Smooth muscle cell (in vitro differentiated cells): ENCODE measurements around the gene KCNMA1. TPM values are rescaled to one million over a fixed set of nuclear protein-coding genes. Genes with fewer than 3 reads are reported as not detected.

Source experiments
- DNase-seq: peaks from one replicate; lab custom pipeline; 2025; ENCODE audit not compliant: unreplicated experiment; lab: John Stamatoyannopoulos, UW
- H2AFZ ChIP-seq: fragments of 200-600 bp; sonication (generic); 2 replicates; pipeline ENCODE4 v1.6.0; 2016; ENCODE audit warnings: antibody characterized with exemption, low read depth, mild to moderate bottlenecking
- H3F3A ChIP-seq: fragments of 200-600 bp; sonication (generic); 2 replicates; pipeline ENCODE4 v1.6.0; 2017; ENCODE audit warnings: antibody characterized with exemption, low read depth
- H3K27ac ChIP-seq: fragments of 200-600 bp; sonication (generic); 2 replicates; pipeline ENCODE4 v1.5.1; 2016; ENCODE audit warnings: low read depth, mild to moderate bottlenecking
- H3K27me3 ChIP-seq: fragments of 200-600 bp; sonication (generic); 2 replicates; pipeline ENCODE4 v1.6.1; 2016; ENCODE audit warnings: low read depth, mild to moderate bottlenecking
- H3K36me3 ChIP-seq: fragments of 200-600 bp; sonication (generic); 2 replicates; pipeline ENCODE4 v1.5.1; 2016; ENCODE audit warnings: low read depth
- H3K4me1 ChIP-seq: fragments of 200-600 bp; sonication (generic); 2 replicates; pipeline ENCODE4 v1.5.1; 2016; ENCODE audit warnings: low read depth
- H3K4me2 ChIP-seq: fragments of 200-600 bp; sonication (generic); 2 replicates; pipeline ENCODE4 v1.6.0; 2016; ENCODE audit warnings: mild to moderate bottlenecking
- H3K4me3 ChIP-seq: fragments of 200-600 bp; sonication (generic); 2 replicates; pipeline ENCODE4 v1.5.1; 2016; ENCODE audit warnings: mild to moderate bottlenecking
- H3K79me2 ChIP-seq: fragments of 200-600 bp; sonication (generic); 2 replicates; pipeline ENCODE4 v1.6.0; 2016; ENCODE audit warnings: low read depth, mild to moderate bottlenecking
- H3K9ac ChIP-seq: fragments of 200-600 bp; sonication (generic); 2 replicates; pipeline ENCODE4 v1.6.0; 2016; ENCODE audit warnings: low read depth
- H3K9me3 ChIP-seq: fragments of 200-600 bp; sonication (generic); replicated peaks from 2 replicates; pipeline ENCODE4 v1.5.1; 2016; ENCODE audit warnings: low read depth
- H4K20me1 ChIP-seq: fragments of 200-600 bp; sonication (generic); 2 replicates; pipeline ENCODE4 v1.6.0; 2016; ENCODE audit warnings: low read depth
- CTCF ChIP-seq: fragments of 200-600 bp; sonication (generic); IDR thresholded peaks from 2 replicates; pipeline ENCODE4 v1.5.1; 2017; ENCODE audit warnings: borderline replicate concordance, mild to moderate bottlenecking, antibody characterized with exemption; ENCODE audit not compliant: insufficient read depth, poor library complexity, severe bottlenecking
- WGBS: methylation state at CpG from one replicate; pipeline ENCODE4 v1.1.7; 2016; ENCODE audit warnings: low lambda C conversion rate; 5-methylcytosine and 5-hydroxymethylcytosine counted together
- polyA plus RNA-seq: library from polyadenylated mRNA; unstranded; fragments of >200 nt; fragmentation: Nextera tagmentation; extraction: Ambion mirVana; gene quantifications from 2 replicates; pipeline ENCODE4 v1.2.1, GENCODE V29; 2016
- total RNA-seq: library from RNA; depleted of rRNA; stranded (reverse); fragments of >200 nt; gene quantifications from 2 replicates; pipeline ENCODE4 v1.2.3, GENCODE V29; 2014

KCNMA1 gene
- total and polyA plus RNA-seq, 2 experiments from 2014 or later, result 9.1 to 23.4 TPM

GRCh38 chr10:77554996-77555397 is 82.6 kb downstream of the KCNMA1 start:
- Histone ChIP-seq H3K9me3 (no peaks in the 10 kb centered on the region), H3K4me1 (no peaks in the 10 kb centered on the region), H3K4me2 (no peak overlapping the region), H3K27me3 (no peaks in the 10 kb centered on the region), H3F3A (no peaks in the 10 kb centered on the region), H3K27ac (no peak overlapping the region), H4K20me1 (no peaks in the 10 kb centered on the region), H3K4me3 (no peak overlapping the region), H3K9ac (no peak overlapping the region), H3K36me3 (no peaks in the 10 kb centered on the region), H3K79me2 (no peaks in the 10 kb centered on the region), H2AFZ (no peak overlapping the region)
- DNase-seq, result no peak
- 93% methylated on average over 7 of the region's 7 CpGs for WGBS
- no peak for TF ChIP-seq CTCF

DNA sequence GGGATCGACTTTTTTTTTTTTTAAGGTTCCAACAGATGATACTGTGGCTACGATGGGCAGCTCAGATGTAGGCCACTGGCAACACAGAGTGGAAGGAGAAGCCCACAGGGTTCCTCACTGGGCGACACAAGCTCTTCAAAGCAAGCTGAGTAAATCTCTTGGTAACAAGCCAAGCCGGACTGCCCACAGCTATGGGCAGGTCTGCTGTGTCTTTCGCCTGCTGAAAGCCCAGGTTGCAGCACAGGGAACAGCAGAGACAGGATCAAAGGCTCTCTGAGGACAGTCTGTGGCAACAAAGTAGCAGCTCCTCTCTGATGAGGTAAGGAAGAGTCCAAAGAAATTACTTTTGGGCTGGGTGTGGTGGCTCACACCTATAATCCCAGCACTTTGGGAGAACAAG is 83.6 kb downstream of the KCNMA1 start:
- no peak overlapping the region for H2AFZ ChIP-seq
- no peak overlapping the region for H3K4me3 ChIP-seq
- no peak overlapping the region for H3K27ac ChIP-seq
- H3K36me3 ChIP-seq, result no peaks in the 10 kb centered on the region
- no peak for DNase-seq
- no peak overlapping the region for H3K4me2 ChIP-seq
- no peaks in the 10 kb centered on the region for H3K4me1 ChIP-seq
- no peaks in the 10 kb centered on the region for H3K9me3 ChIP-seq
- H3K79me2 ChIP-seq, result no peaks in the 10 kb centered on the region
- H3F3A ChIP-seq, result no peaks in the 10 kb centered on the region
- 79% methylated on average over 5 of the region's 5 CpGs for WGBS
- no peak overlapping the region for H3K9ac ChIP-seq
- H4K20me1 ChIP-seq, result no peaks in the 10 kb centered on the region
- H3K27me3 ChIP-seq, result no peaks in the 10 kb centered on the region
- no peak for TF ChIP-seq CTCF

DNA sequence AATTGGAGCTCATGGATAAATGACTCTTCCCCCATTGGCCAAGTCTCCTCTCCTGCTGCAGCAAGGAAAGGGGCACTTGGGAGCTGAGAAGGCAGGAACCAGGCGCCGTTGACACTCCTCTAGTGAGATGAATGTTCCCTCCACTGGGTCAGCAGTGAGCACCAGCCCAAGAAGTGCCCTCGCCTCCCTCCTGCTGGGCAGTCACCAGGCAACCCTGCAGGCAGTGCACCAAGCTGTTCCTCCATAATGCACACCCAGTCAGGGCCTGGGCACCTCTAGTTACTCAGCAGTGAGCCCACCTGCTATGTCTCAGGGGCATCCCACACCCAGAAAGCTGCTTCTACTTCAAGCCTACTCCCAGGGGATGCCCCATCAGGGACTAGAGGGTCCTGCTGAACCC is 84.3 kb downstream of the KCNMA1 start:
- no peak overlapping the region for H3K27ac ChIP-seq
- no peaks in the 10 kb centered on the region for H3K9me3 ChIP-seq
- no peak overlapping the region for H2AFZ ChIP-seq
- H3K27me3 ChIP-seq, result no peaks in the 10 kb centered on the region
- H3K36me3 ChIP-seq, result no peaks in the 10 kb centered on the region
- no peak for TF ChIP-seq CTCF
- no peaks in the 10 kb centered on the region for H3K79me2 ChIP-seq
- DNase-seq, result no peak
- no peak overlapping the region for H3K9ac ChIP-seq
- H3K4me2 ChIP-seq, result no peak overlapping the region
- no peak overlapping the region for H3K4me3 ChIP-seq
- H3K4me1 ChIP-seq, result no peaks in the 10 kb centered on the region
- WGBS, result 100% methylated on average over 3 of the region's 3 CpGs
- no peaks in the 10 kb centered on the region for H4K20me1 ChIP-seq
- H3F3A ChIP-seq, result no peaks in the 10 kb centered on the region

GRCh38 chr10:77552252-77552651 is 85.4 kb downstream of the KCNMA1 start:
- no peak for TF ChIP-seq CTCF
- 86% methylated on average over 1 of the region's 1 CpG for WGBS
- H3K4me1 ChIP-seq, result no peaks in the 10 kb centered on the region
- H3K36me3 ChIP-seq, result no peaks in the 10 kb centered on the region
- no peaks in the 10 kb centered on the region for H3F3A ChIP-seq
- H3K9me3 ChIP-seq, result no peaks in the 10 kb centered on the region
- DNase-seq, result no peak
- no peak overlapping the region for H3K4me3 ChIP-seq
- no peak overlapping the region for H3K27ac ChIP-seq
- no peak overlapping the region for H3K4me2 ChIP-seq
- H3K9ac ChIP-seq, result no peak overlapping the region
- no peaks in the 10 kb centered on the region for H3K27me3 ChIP-seq
- H2AFZ ChIP-seq, result no peak overlapping the region
- no peaks in the 10 kb centered on the region for H3K79me2 ChIP-seq
- no peaks in the 10 kb centered on the region for H4K20me1 ChIP-seq
